Activated CD8-positive, alpha-beta memory T cell treated with anti-CD3 and anti-CD28 coated beads for 48 hours (primary cell): ENCODE results near the gene BLMH.
"Not testable (repeated sequence)": the region's sequence is repeated elsewhere in the genome, so short reads cannot be mapped to it uniquely, and the experiment has no call there.

Experiments
- DNase-seq, 3 experiments: peaks; one replicate each; pipeline ENCODE4 v3.0.0-alpha.2; 2020; ENCODE audit warnings: low read depth in 2 of 3, low spot score in 2 of 3

BLMH gene

DNA sequence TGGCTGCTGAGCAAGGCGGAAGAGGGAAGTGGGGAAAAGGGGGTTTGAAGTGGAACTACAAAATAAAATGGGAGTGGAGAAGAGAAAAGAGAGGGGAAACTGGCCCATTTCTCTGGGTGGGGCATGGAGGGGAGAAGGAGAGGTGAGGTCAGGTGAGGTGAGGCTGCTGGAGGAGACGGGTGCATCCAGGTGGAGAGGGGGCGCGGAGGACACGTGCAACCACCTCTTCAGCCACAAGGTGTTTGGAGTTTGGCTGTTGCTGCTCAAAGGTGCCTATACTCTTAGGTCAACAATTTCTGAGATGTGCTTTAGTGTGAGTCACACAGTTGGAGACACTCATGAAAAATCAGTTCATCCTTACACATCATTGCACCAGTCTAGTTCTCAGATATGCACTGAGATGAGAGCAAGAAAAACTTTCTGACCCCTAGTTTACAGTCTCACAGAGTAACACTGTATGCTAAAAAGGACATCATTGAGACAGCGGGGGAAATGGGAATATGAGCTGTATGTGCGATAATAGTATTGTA lies 61.1 kb downstream of the BLMH start:
- DNase-seq: no peak

DNA sequence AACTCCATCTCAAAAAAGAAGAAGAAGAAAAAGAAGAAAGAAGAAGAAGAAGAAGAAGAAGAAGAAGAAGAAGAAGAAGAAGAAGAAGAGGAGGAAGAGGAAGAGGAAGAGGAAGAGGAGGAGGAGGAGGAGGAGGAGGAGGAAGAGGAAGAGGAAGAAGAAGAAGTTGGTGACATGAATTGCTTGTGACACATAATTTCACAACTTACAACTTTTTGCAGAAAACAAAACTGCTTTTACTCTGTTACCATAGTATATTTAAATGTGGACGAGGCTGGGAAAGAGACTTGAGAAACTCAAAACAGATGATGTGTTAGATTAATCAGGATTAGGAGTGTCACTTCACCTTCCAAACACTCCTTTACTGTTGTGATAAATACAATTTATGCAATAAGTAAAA lies 61.7 kb downstream of the BLMH start:
- DNase-seq: not testable (repeated sequence)

DNA sequence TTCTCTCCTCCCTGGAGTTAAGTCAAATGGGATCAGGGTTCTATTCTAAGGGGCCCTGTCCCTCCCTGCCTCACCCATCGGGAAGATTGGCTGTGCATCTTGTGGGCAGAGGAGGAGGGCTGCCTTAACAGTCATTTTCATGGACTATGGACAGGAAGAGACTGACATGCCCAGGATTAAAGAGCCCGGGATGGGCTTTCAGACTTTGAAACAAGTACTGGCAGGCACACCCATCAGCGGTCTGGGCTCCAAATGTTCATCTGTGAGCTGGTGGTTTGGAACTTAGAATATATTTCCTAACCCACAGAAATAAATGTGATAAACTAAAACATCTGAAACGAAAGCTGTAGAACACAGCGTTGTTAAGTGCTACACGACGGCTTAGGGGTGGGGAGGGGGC lies 62.7 kb downstream of the BLMH start:
- no peak for DNase-seq

DNA sequence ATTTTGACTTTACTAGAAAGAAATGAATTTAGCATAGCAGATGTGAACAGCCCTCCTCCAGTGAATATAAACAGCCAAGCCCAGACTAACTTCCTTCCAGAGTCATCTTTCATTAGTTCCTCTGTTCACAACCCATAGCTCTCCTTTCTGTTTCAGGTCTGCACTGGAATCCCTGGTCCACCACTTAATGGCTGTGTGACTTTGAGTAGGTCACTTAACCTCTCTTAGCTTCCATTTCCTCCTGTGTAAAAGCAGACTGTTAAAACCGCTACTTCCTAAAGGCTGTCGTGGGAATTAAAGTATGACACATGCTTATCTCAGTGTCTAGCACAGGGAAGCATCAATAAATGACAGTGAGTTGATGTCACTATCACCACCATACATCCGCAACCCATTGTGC lies 63.7 kb downstream of the BLMH start:
- DNase-seq: no peak

DNA sequence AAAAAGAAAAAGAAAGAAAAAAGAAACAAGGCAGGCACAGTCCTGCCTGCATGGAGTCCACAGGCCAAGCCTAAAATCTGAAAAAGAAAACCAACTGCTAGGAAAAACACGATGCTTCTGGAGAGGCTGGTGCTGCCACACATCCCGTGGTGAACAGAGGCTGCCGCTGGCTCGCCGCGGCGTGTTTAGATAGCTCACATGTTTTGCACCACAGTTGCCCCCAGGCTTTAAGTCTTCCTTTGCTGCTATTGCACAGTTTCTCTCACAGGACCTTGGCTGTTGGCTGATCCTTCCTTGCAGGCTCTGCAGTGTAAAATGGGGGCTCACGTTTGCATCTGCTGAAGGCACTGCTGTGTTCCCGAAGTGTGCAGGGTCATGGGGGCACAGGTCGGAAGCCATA lies 64.9 kb downstream of the BLMH start:
- DNase-seq: no peak

DNA sequence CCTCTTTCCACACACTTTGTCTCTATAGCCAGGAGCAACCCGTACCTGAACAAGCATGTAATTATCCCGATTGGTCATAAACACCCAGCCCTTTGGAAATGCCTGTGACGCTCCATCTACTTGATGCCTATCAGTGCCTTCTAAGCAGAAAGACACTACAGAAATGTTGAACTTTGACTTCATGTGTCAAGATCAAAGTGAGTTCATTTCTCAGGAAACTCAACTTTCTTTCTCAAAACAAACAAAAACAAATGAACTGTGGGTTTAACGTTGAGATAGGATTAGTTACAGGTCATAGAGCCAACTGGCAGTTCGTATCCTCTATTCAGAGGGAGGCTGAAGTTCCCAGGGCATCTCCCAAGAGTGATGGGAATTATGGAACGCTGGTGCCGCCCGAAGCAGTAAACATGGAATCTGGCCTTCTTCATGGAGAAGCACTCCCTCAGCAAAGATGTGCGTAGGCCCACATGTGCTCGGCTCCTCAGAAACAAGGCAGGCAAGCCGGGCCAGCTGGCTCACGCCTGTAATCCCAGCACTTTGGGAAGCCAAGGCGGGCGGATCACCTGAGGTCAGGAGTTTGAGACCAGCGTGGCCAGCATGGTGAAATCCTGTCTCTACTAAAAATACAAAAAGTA lies 65.7 kb downstream of the BLMH start:
- no peak for DNase-seq

DNA sequence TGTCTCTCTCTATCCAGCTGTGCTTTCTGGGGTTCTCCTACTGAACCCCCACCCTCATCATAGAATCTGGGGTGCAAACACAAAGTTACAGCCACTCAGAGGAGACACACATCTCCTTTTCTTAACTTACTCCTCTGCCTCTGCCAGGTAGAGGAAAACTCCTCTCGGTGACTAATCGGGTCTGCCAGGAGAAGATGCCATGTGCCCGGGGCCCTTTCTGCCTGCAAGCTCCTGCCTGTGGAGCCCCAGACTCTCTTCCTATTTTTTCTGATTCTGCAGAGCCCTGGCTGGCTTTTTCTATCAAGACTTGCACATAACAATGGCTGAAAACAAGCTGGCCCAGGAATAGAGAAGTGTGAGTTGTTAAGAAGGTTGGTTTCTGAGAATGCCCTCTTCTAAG lies 66.6 kb downstream of the BLMH start:
- DNase-seq: no peak

DNA sequence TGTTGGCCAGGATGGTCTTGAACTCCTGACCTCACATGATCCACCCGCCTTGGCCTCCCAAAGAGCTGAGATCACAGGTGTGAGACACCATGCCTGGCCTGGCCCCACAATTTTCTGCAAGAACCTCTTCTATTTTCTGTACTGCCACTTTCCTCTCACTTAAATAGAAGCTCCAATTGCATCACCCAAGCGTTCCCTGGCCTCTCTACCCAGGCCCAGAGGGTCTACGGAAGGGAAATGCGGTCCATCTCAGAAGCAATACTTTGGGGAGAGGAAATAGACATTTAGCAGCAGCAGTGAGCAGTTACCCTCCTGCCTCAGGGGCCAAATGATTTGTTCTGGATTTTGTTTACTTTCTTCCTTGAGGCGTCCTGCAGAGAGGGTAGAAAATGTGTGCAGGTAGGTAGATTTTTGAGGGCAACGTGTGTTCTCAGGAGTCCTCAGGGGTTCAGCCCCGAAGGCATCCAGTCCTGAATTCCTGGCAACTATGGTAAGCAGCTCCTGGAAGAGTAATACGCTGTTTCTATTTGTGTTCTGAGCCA lies 67.3 kb downstream of the BLMH start:
- no peak for DNase-seq

DNA sequence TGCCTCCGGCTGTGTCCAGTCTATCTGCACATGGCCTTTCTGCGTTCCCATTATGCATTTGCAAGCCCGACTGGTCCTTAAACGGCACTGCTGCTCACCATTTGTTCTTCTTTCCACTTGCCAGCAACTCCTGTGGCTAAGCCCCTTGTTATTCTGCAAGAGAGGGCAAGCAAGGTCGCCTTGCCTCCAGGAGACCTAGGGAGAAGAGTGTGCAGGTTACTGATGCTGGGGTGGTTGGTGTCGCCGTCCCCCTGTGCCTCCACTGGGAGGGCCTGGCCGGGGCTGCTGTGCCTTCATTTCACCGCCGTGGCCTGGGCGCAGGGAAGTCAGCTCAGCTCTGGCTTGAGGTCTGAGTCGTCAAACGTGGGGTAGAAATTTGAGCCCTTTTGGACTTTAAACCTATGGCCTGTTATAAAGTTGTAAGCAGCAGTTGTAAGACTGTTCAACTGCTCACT lies 69.0 kb downstream of the BLMH start:
- no peak for DNase-seq

DNA sequence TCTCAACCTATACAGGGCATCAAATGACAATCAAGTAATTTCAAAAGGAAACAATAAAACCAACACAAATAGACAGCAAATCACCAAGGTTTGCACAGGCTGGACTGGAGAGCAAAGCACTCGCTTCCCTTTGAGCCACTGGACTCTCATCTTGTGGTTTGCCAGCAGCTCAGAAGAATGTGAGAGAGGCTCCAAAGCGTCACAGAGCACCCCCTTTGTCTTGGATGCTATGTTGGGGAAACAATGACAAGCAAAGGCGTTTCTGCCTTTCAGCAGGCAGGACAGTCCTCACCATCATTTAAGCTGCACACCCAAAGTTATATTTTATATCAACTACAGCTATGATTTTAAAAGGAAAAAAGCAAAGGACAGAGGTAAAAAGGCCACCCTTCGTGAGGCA lies 69.5 kb downstream of the BLMH start:
- no peak for DNase-seq

DNA sequence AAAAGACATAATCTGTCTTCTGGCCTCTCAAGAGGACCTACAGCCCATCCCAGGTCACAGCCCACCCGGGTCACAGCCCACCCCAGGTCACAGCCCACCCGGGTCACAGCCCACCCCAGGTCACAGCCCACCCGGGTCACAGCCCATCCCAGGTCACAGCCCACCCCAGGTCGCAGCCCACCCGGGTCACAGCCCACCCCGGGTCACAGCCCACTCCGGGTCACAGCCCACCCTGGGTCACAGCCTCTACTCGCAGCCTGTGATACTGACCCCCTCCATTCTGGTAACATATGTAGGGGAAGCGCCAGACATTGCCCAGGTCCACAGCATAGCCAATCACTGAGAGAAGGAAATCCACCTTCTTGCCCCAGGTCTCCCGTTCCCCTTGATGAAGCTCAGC lies 70.4 kb downstream of the BLMH start:
- DNase-seq: no peak

DNA sequence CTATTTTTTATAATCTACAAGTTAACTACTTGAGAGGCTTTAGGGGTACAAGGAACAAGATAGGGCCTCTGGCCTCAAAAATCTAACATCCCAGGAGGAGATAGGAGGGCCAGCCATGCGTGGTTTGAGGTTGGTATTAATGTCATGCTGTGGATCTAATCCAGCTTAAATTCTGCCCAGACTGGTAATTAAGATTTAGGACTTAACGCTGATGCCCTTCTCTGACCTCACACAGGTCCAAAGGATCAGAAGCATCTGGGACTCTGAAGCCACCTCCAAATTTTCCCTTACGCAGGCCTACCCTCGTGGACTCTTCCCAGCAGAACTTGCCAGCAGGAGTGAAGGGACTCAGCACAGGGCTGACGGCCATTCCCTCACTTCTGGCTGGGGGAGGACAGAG lies 71.3 kb downstream of the BLMH start:
- DNase-seq: no peak

DNA sequence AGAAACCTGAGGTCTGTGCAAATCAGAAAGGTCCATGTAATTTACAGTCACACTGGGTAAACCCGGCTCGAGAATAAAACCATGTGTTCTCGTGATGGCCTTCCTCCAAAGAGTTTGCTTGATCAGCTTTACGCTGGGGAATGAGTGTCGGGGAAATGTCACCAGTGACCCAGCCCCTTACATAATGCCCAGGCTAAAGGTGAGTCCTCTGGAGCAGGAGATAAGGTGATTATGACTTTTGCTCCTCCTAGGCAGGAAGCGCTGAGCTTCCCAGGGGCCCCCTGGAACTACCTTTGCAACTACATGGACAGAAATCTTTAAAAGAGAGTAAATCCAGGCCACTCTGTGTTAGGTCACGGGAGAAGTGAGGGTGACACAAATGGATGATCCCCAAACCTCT lies 71.9 kb downstream of the BLMH start:
- DNase-seq: no peak

DNA sequence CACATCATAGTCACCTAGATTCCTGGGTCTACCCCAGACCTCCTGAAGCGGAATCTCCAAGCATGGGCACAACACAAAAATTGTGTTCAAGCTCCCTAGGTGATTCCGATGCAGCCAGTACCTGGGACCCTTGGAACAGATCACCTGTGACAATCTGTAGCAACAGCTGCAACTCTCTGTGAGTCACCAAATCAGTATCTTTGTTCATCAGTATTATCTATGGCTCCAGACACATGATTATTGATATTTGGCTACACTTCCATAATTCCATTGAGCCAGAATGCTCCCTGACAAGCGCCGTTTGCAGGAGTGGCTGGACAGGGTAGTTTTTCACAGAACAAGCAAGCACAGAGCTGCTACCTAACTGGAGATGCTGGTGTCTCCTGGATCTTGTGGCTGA lies 72.4 kb downstream of the BLMH start:
- no peak for DNase-seq

DNA sequence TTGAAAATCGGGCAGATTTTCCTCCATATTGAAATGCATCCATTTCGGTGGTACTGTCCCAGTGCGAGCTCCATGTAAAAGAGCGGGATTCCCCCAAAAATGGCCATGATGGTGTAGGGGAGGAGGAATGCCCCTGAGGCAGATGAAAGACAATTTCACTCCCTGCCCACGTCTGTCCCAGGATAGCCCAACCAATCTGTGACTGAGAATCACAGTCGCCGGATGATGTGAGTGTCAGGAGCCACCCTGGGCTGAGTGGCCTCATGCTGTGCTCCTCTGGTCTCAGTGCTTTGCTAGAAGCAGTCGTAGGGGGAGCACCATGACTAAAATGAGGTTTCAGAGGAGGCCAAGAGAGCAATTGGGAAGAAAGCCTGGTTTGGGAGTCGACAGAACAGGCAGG lies 72.9 kb downstream of the BLMH start:
- no peak for DNase-seq

DNA sequence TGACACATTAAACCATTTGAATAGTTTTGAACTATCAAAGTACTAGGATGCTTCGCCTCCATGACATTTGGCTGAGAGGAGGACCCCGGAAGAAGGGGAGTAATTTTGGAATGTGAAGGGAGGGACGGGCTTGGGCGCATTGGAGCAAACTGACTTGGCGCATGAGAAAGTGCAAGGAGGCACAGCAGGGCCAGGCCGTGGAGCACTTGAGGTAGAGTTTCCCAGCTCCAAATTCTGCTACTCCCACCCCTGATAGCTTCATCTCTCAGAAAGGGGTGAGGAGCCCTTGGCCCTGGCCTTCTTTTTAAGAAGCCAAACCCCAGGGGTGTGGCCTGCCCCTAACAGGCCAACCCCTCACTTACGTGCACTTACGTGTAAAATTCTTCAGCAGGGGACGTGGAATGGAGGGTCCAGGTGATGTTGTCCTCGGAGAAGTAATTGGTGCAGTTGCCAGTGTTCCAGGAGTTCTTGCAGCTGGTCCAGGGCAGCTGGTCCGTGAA lies 73.9 kb downstream of the BLMH start:
- DNase-seq: no peak

DNA sequence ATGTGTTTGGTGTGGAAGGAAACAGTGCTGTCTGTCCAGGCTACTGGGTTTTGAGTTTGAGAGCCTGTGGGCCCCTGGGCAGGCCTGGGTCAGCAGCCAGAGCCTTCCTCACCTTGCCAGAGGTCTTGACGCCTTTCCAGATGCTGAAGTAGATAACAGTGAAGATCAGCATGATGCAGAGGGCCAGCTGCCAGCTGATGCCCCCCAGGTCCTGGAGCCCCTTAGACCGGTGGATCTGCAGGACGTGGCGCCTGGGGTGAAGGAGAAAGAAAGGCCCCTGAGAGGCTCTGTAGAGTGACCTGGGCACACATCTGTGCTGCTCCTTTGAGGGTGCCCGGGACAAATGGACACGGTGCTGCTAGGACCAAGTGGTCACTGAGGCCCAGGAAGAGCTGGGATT lies 74.7 kb downstream of the BLMH start:
- no peak for DNase-seq

DNA sequence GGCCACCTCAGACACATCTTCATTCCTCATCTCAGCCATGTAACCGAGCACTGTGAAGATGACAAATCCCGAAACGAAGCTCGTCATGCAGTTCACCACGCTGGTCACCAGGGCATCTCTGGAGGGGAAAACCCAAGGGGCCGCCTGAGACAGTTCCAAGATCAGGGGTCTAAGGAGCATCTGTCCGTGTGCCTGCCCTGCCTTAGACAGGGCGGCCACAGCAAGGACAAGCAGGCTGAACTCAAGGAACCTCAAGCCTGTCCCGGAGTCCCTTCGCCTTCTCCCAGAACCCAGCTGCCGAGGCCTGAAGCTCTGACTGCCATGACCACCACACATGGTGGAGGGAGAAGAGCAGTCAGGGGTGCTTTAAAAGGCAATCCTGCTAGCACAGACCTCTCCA lies 79.0 kb downstream of the BLMH start:
- no peak for DNase-seq

DNA sequence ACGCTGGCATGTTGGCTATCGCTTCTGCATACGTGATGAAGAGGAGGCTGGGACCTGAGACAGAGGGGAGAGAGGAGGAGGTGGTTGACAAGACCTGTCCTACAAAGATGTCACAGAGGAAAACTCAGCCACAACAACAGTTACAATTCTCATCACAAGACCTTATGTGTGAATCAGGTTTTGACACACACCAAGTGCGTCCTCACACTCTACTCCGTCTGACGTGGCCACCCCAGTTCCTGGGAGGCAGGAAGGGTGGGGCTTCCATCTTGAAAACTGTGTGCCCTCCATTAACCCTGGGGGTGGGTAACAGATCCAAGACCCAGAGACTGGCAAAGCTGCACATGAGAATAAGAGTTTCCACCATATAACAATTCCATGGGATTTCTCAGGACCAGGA lies 80.4 kb downstream of the BLMH start:
- no peak for DNase-seq

DNA sequence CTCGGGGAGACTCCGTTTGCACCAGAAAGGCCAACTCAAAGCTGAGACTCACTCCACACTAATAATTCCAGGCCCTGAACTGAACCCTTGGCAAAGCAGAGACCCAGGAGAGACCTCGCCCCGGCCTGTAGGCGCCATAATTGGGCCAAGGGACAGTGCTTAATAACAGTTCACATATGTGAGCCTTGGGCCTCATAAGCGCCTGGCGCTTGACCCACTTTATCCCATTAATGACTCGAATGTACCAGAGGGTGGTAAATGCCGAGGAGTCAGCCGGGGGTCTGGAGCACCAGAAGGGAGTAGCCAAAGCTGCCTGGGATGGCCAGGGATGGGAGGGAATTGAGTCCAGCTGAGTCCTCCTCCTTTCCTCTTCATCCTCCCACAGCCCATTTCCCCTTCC lies 80.8 kb downstream of the BLMH start:
- DNase-seq: no peak

DNA sequence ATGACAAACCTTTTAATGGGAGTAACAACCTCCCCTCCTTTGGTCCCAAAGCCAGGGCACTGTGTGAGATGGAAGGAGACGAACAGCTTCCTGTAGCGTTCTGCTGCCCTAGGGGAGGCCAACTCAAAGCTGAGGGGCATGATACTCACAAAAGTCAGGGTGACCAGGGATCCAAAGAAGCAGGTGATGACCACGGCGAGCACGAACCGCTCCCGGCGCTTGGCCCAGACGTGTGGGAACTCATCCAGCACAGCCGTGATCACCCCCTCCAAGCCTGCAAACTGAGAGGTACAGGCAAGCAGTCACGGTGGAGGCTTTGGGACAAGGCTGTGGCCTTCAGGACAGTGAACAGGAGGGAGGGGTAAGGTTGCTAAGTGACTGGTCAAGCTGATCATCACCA lies 81.4 kb downstream of the BLMH start:
- no peak for DNase-seq

DNA sequence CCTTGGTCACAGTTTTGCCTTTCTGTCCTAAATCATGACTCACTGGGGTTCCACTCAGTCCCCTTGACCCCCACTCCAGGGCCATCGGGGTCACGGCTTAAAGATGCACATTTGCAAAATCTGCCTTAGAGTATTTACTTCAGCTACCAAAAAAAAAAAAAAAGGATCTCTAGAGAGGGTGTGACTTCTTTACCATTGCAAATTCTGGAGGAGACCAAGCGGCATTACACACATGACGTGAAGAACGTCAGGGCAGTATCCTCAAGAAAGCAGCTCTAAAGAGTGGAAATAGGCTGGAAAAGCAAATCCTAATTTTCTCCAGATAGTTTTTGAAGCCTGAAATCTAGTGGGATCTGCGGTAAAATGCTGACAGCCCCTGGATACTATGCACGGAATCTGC lies 81.8 kb downstream of the BLMH start:
- no peak for DNase-seq

DNA sequence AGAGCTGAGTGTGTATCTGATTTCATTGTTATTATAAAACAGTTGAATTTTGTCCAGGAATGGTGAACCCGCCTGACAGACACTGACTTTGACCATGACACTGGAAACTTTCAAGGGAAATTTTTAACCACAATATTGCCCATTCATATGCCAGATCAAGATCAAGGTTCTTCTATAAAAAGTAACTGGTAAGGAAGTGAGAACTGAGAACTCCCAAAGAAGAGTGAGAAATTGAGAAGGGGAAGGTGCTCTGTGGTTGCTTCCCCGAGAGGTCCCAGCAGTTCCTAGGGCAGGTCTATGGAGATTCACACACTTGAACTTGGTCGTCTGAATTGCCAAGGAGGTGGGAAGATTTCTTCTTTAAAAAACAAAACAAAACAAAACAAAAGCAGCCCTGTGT lies 83.5 kb downstream of the BLMH start:
- no peak for DNase-seq
